Lower lobe of right lung (tissue), 2 donors: Measurements from ENCODE around the gene MANF. TPM values are rescaled to one million over a fixed set of nuclear protein-coding genes. Genes with fewer than 3 reads are reported as not detected.

Source experiments
- ATAC-seq, 2 donors: fragments of 200-7000 bp; cut with Tn5 transposase; one replicate each; pipeline ENCODE4 v1.9.1; 2020 to 2022; ENCODE audit warnings: mild to moderate bottlenecking in 2 of 2, moderate library complexity in 2 of 2
- DNase-seq: peaks from one replicate; pipeline ENCODE4 v3.0.0-alpha.2; 2020
- H3K27ac ChIP-seq: fragments of 200-600 bp; one replicate; pipeline ENCODE4 v1.8.0; 2022
- H3K27me3 ChIP-seq: fragments of 200-600 bp; one replicate; pipeline ENCODE4 v1.8.0; 2022; ENCODE audit warnings: low read depth
- H3K36me3 ChIP-seq: fragments of 200-600 bp; one replicate; pipeline ENCODE4 v1.8.0; 2022; ENCODE audit warnings: mild to moderate bottlenecking
- H3K4me1 ChIP-seq: fragments of 200-600 bp; one replicate; pipeline ENCODE4 v1.8.0; 2022
- H3K4me3 ChIP-seq: fragments of 200-600 bp; one replicate; pipeline ENCODE4 v1.8.0; 2022; ENCODE audit warnings: mild to moderate bottlenecking
- H3K9me3 ChIP-seq: fragments of 200-600 bp; one replicate; pipeline ENCODE4 v1.8.0; 2022
- CTCF ChIP-seq: fragments of 200-600 bp; IDR thresholded peaks from one replicate; pipeline ENCODE4 v1.8.0; 2022; ENCODE audit warnings: antibody characterized with exemption, mild to moderate bottlenecking
- intact Hi-C: fragments of 100-400 bp; cut with DNase I; formaldehyde crosslinking; loops from one replicate; pipeline ENCODE4 v1.11.0; 2022
- total RNA-seq: library from RNA; stranded (reverse); fragmentation: NEBNext Ultra II Directional; extraction: Animal tissue kit (Norgen Biotek cat#: 25700); gene quantifications from one replicate; pipeline ENCODE4 v1.2.1, GENCODE V29; 2021
- donor health status: DM: no; HTN: yes; CAD: no; lungs with severe emphysema.

Gene MANF
- total RNA-seq, 1 donor from 2014 or later = 59.8 TPM

GRCh38 chr3:51378726-51379125 lies 6.4 kb upstream of the MANF start:
- H3K27ac ChIP-seq = no peak overlapping the region
- H3K9me3 ChIP-seq = no peaks in the 10 kb centered on the region
- ATAC-seq (no peak), DNase-seq (no peak)
- no peak for TF ChIP-seq CTCF
- H3K4me3 ChIP-seq = no peak overlapping the region
- H3K27me3 ChIP-seq = no peaks in the 10 kb centered on the region
- peaks cover 6% of the 10 kb centered on the region for H3K4me1 ChIP-seq
- intact Hi-C loops = no loop called here
- no peaks in the 10 kb centered on the region for H3K36me3 ChIP-seq

- no peak for TF ChIP-seq CTCF
- ATAC-seq (no peak), DNase-seq (no peak)
- Histone ChIP-seq H3K9me3 (no peaks in the 10 kb centered on the region), H3K4me3 (no peak overlapping the region), H3K27ac (no peak overlapping the region), H3K27me3 (no peaks in the 10 kb centered on the region), H3K36me3 (no peaks in the 10 kb centered on the region), H3K4me1 (peaks cover 10% of the 10 kb centered on the region)
- intact Hi-C loops = no loop called here
These were observed 5.8 kb upstream of the MANF start for GRCh38 chr3:51379301-51379700.

- Histone ChIP-seq H3K4me1 (peaks cover 10% of the 10 kb centered on the region), H3K27me3 (no peaks in the 10 kb centered on the region), H3K36me3 (no peaks in the 10 kb centered on the region), H3K9me3 (no peaks in the 10 kb centered on the region), H3K4me3 (no peak overlapping the region), H3K27ac (no peak overlapping the region)
- intact Hi-C loops = no loop called here
- ATAC-seq (no peak), DNase-seq (no peak)
- no peak for TF ChIP-seq CTCF
These were observed 5.2 kb upstream of the MANF start for GRCh38 chr3:51379746-51380455.

GRCh38 chr3:51380601-51381332 lies 4.3 kb upstream of the MANF start:
- no peak for TF ChIP-seq CTCF
- Histone ChIP-seq H3K36me3 (no peaks in the 10 kb centered on the region), H3K9me3 (no peaks in the 10 kb centered on the region), H3K4me3 (no peak overlapping the region), H3K27ac (no peak overlapping the region), H3K4me1 (peaks cover 13% of the 10 kb centered on the region), H3K27me3 (no peaks in the 10 kb centered on the region)
- ATAC-seq = no peak
- DNase-seq = no peak
- intact Hi-C loops = no loop called here

- peaks cover 3% of the 10 kb centered on the region for H3K36me3 ChIP-seq
- no peak overlapping the region for H3K27ac ChIP-seq
- no peak for DNase-seq
- no peaks in the 10 kb centered on the region for H3K9me3 ChIP-seq
- no peak for ATAC-seq
- intact Hi-C loops = no loop called here
- TF ChIP-seq CTCF = no peak
- no peaks in the 10 kb centered on the region for H3K27me3 ChIP-seq
- H3K4me3 ChIP-seq = no peak overlapping the region
- H3K4me1 ChIP-seq = peaks cover 19% of the 10 kb centered on the region
These were observed 3.8 kb upstream of the MANF start for GRCh38 chr3:51381333-51381705.
